ENCODE data around the gene CDK13.

CDK13 gene

GRCh38 chr7:39958038-39958437, 8.0 kb downstream of the CDK13 start:
- DNase-seq (ENCODE audit: low read depth), result no peak
- H3K4me3 ChIP-seq (ENCODE audit: low read depth, low read length), result no peak overlapping the region
- TF ChIP-seq CTCF (IDR thresholded peaks at IDR 0.05; ENCODE audit: control insufficient read depth, extremely low read depth, insufficient read depth), result no peak

GRCh38 chr7:39967406-39968161, 17.5 kb downstream of the CDK13 start:
- TF ChIP-seq CTCF (IDR thresholded peaks at IDR 0.05; ENCODE audit: control insufficient read depth, extremely low read depth, insufficient read depth), result no peak
- H3K4me3 ChIP-seq (ENCODE audit: low read depth, low read length), result no peak overlapping the region
- no peak for DNase-seq (ENCODE audit: low read depth)

- H3K4me3 ChIP-seq (ENCODE audit: low read depth, low read length), result no peak overlapping the region
- no peak for DNase-seq (ENCODE audit: low read depth)
Observed at GRCh38 chr7:39969431-39969830, 19.4 kb downstream of the CDK13 start.

GRCh38 chr7:39971924-39972323, 21.9 kb downstream of the CDK13 start:
- H3K4me3 ChIP-seq (ENCODE audit: low read depth, low read length), result no peak overlapping the region
- no peak for TF ChIP-seq CTCF (IDR thresholded peaks at IDR 0.05; ENCODE audit: control insufficient read depth, extremely low read depth, insufficient read depth)
- no peak for DNase-seq (ENCODE audit: low read depth)

More at GRCh38 chr7:39969431-39969830, 19.4 kb downstream of the CDK13 start:
- TF ChIP-seq CTCF (IDR thresholded peaks at IDR 0.05; ENCODE audit: control insufficient read depth, extremely low read depth, insufficient read depth), result no peak

GRCh38 chr7:39973801-39974200, 23.7 kb downstream of the CDK13 start:
- DNase-seq (ENCODE audit: low read depth), result no peak

GRCh38 chr7:39978230-39978934, 28.3 kb downstream of the CDK13 start:
- TF ChIP-seq CTCF (IDR thresholded peaks at IDR 0.05; ENCODE audit: control insufficient read depth, extremely low read depth, insufficient read depth), result no peak
- DNase-seq (ENCODE audit: low read depth), result no peak
- no peak overlapping the region for H3K4me3 ChIP-seq (ENCODE audit: low read depth, low read length)

More at GRCh38 chr7:39973801-39974200, 23.7 kb downstream of the CDK13 start:
- no peak overlapping the region for H3K4me3 ChIP-seq (ENCODE audit: low read depth, low read length)
- TF ChIP-seq CTCF (IDR thresholded peaks at IDR 0.05; ENCODE audit: control insufficient read depth, extremely low read depth, insufficient read depth), result no peak

Data from LNCaP clone FGC (cell line).